Measurements from ENCODE around the gene PRKCA. TPM values are rescaled to one million over a fixed set of nuclear protein-coding genes. Genes with fewer than 3 reads are reported as not detected.

The PRKCA gene
- total and polyA plus RNA-seq, 2 of the 13 experiments (the other 11 are each of a cell fraction or from before 2014, with no cell fraction given) = 18.5 to 21.5 TPM

GRCh38 chr17:66511135-66511534 lies 208.7 kb downstream of the PRKCA start (continued):
- TF ChIP-seq POLR2AphosphoS2 (IDR thresholded peaks at IDR 0.05; ENCODE audit: low read depth, low read length) (no peak), NR0B2 (CRISPR knock-in tag; IDR thresholded peaks at IDR 0.05) (no peak), PTBP1 (IDR thresholded peaks at IDR 0.05; ENCODE audit: low read depth, low read length, poor library complexity, severe bottlenecking) (no peak), SAFB2 (CRISPR knock-in tag; IDR thresholded peaks at IDR 0.05; ENCODE audit: borderline replicate concordance, low read depth) (no peak), ZNF180 (CRISPR knock-in tag; IDR thresholded peaks at IDR 0.05; ENCODE audit: borderline replicate concordance, low read depth) (no peak), ZNF431 (CRISPR knock-in tag; IDR thresholded peaks at IDR 0.05; ENCODE audit: borderline replicate concordance, low read depth) (no peak), TSC22D2 (CRISPR knock-in tag; IDR thresholded peaks at IDR 0.05; ENCODE audit: borderline replicate concordance) (no peak), ONECUT2 (CRISPR knock-in tag; IDR thresholded peaks at IDR 0.05) (no peak), ZFP41 (CRISPR knock-in tag; IDR thresholded peaks at IDR 0.05; ENCODE audit: borderline replicate concordance) (no peak), REXO4 (CRISPR knock-in tag; IDR thresholded peaks at IDR 0.05; ENCODE audit: borderline replicate concordance) (no peak), HDAC2 (CRISPR knock-in tag; IDR thresholded peaks at IDR 0.05) (no peak)

GRCh38 chr17:66514227-66514806 lies 211.9 kb downstream of the PRKCA start:
- POLR2A ChIA-PET = no interaction called here
- no peaks in the 10 kb centered on the region for H3K27me3 ChIP-seq (ENCODE audit: control insufficient read depth in 1 of 2, insufficient read depth in 2 of 2, low read length in 2 of 2)
- no peak overlapping the region for H2AFZ ChIP-seq (ENCODE audit: low read length)
- no peak overlapping the region for H3K4me2 ChIP-seq (ENCODE audit: low read depth, low read length)
- H3K79me2 ChIP-seq (ENCODE audit: insufficient read depth, low read length) = no peaks in the 10 kb centered on the region
- H3K4me1 ChIP-seq (ENCODE audit: insufficient read depth, low read length) = peaks cover 11% of the 10 kb centered on the region
- H3K36me3 ChIP-seq (replicated peaks in 1 of 2; ENCODE audit: control insufficient read depth in 1 of 2, insufficient read depth in 2 of 2, low read length in 2 of 2) = no peaks in the 10 kb centered on the region; a peak in 3 of 5 replicates
- no peak overlapping the region for H3K9ac ChIP-seq (ENCODE audit: insufficient read depth, low read depth, low read length)
- BruUV-seq (replicated peaks) = no TSS peak
- no peak overlapping the region for H3K4me3 ChIP-seq (replicated peaks in 1 of 3; ENCODE audit: insufficient read depth in 1 of 3, low read depth in 2 of 3, low read length in 3 of 3)
- CTCF ChIA-PET (ENCODE audit: low intra/inter-chr PET ratio, low total read pairs) = no interaction called here
- 86% methylated on average over 11 of the region's 11 CpGs for WGBS (ENCODE audit: low lambda C conversion rate)
- H3K9me3 ChIP-seq (ENCODE audit: low read length) = no peaks in the 10 kb centered on the region
- DNase-seq (ENCODE audit: low spot score) (no peak), ATAC-seq (no peak), FAIRE-seq (no peak)
- intact Hi-C loops (cut with micrococcal nuclease; ENCODE audit: unreplicated experiment) = no loop called here
- H3K27ac ChIP-seq (ENCODE audit: extremely low read length, insufficient read depth, low read length) = no peak overlapping the region
- in situ Hi-C loops (cut with HindIII; ENCODE audit: extremely low pct_ligation_motif_present, low pct_unique_long_range_greater_than_20kb) = no loop called here
- H4K20me1 ChIP-seq (ENCODE audit: insufficient read depth, low read length) = no peaks in the 10 kb centered on the region
- TF ChIP-seq SNAPC5 (CRISPR knock-in tag; IDR thresholded peaks at IDR 0.05; ENCODE audit: borderline replicate concordance) (no peak), MYC (CRISPR knock-in tag; IDR thresholded peaks at IDR 0.05; ENCODE audit: borderline replicate concordance) (no peak), SP2 (CRISPR knock-in tag; IDR thresholded peaks at IDR 0.05) (no peak), FOXP4 (CRISPR knock-in tag; IDR thresholded peaks at IDR 0.05) (no peak), DMAP1 (CRISPR knock-in tag; IDR thresholded peaks at IDR 0.05) (no peak), PRDM10 (CRISPR knock-in tag; IDR thresholded peaks at IDR 0.05; ENCODE audit: low read depth) (no peak), ZNF761 (CRISPR knock-in tag; conservative IDR thresholded peaks at IDR 0.05) (no peak)

All from HepG2 (cell line).